GM12878 (cell line): ENCODE results near the gene IQGAP3. TPM values are rescaled to one million over a fixed set of nuclear protein-coding genes. Genes with fewer than 3 reads are reported as not detected.
A peak's percentile ranks its signal among the peaks of the same experiment; 100 is the strongest.

Source experiments
- CHD2 ChIP-seq: IDR thresholded peaks from 2 replicates; pipeline ENCODE4 v1.6.1; 2011; ENCODE audit warnings: low read depth, low read length, improper control_type of control experiment, borderline replicate concordance
- EED ChIP-seq: sonication (generic); IDR thresholded peaks from 2 replicates; pipeline ENCODE4 v1.6.1; 2016; ENCODE audit warnings: antibody characterized with exemption, low read depth
- IKZF1 ChIP-seq: fragments of 450-650 bp; conservative IDR thresholded peaks from 2 replicates; pipeline ENCODE4 v1.6.1; 2017; ENCODE audit warnings: antibody characterized with exemption, mild to moderate bottlenecking
- IKZF2 ChIP-seq, 2 experiments: fragments of 450-650 bp; IDR thresholded peaks; 2 replicates each; pipeline ENCODE4 v1.6.1; 2017; ENCODE audit warnings: mild to moderate bottlenecking in 2 of 2, moderate library complexity in 2 of 2
- RCOR1 ChIP-seq: conservative IDR thresholded peaks from 2 replicates; pipeline ENCODE4 v1.6.1; 2012; ENCODE audit warnings: low read depth, low read length, improper control_type of control experiment
- RFX5 ChIP-seq: IDR thresholded peaks from 2 replicates; pipeline ENCODE4 v1.6.1; 2011; ENCODE audit warnings: low read depth, low read length, improper control_type of control experiment
- SMAD5 ChIP-seq: IDR thresholded peaks from 2 replicates; pipeline ENCODE4 v1.6.1; 2016; ENCODE audit warnings: antibody characterized with exemption, low read depth
- SPI1 ChIP-seq: IDR thresholded peaks from 2 replicates; pipeline ENCODE4 v1.6.1; 2011; ENCODE audit warnings: low read depth, mild to moderate bottlenecking, low read length, moderate library complexity, borderline replicate concordance; ENCODE audit not compliant: insufficient read depth
- SRF ChIP-seq, 2 experiments: IDR thresholded peaks; 2 replicates each; pipeline ENCODE4 v1.6.1; 2011; ENCODE audit warnings: low read depth in 2 of 2, low read length in 2 of 2, mild to moderate bottlenecking in 1 of 2, moderate library complexity in 1 of 2
- polyA plus RNA-seq, 11 experiments: library from polyadenylated mRNA; depleted of rRNA in 4 of 11; unstranded in 6 of 11; stranded (reverse) in 5 of 11; fragments of >200 nt; fragmentation: Nextera tagmentation in 4 of 11; fragmentation: Illumina TruSeq in 1 of 11; extraction: Ambion mirVana in 4 of 11; extraction: Trizol in 1 of 11; gene quantifications; 1 replicate in 1 of 11; 2 replicates in 10 of 11; pipeline versions ENCODE4 v1.2.1 to v1.2.3, GENCODE V29; 2011 to 2016; ENCODE audit warnings: inconsistent platforms in 2 of 11, missing spikeins in 2 of 11, low read depth in 1 of 11
- total RNA-seq, 4 experiments: library from RNA; depleted of rRNA in 3 of 4; stranded (reverse); fragments of >200 nt in 3 of 4; fragmentation: Illumina TruSeq in 1 of 4; extraction: Trizol in 1 of 4; gene quantifications; 2 replicates each; pipeline versions ENCODE4 v1.2.1 to v1.2.3, GENCODE V29; 2013 to 2021
- TF ChIP-seq, protein P1 (sequence below), 3 experiments: IDR thresholded peaks in 2 of 3; conservative IDR thresholded peaks in 1 of 3; 2 replicates each; pipeline ENCODE4 v1.5.1; 2011; ENCODE audit warnings: low read depth in 3 of 3, low read length in 3 of 3, mild to moderate bottlenecking in 3 of 3, control low read depth in 2 of 3, moderate library complexity in 2 of 3, inconsistent platforms in 1 of 3, mixed read lengths in 1 of 3; ENCODE audit not compliant: control insufficient read depth in 2 of 3, insufficient read depth in 1 of 3; ENCODE audit errors: extremely low read depth in 1 of 3
- TF ChIP-seq, protein P2 (sequence below): fragments of 450-650 bp; IDR thresholded peaks from 2 replicates; pipeline ENCODE4 v1.6.1; 2017; ENCODE audit warnings: borderline replicate concordance
- TF ChIP-seq, protein P3 (sequence below): fragments of 450-650 bp; IDR thresholded peaks from 2 replicates; pipeline ENCODE4 v1.6.1; 2018; ENCODE audit warnings: borderline replicate concordance, mild to moderate bottlenecking; ENCODE audit not compliant: partially characterized antibody
- TF ChIP-seq, protein P4 (sequence below): IDR thresholded peaks from 2 replicates; pipeline ENCODE4 v1.6.1; 2012; ENCODE audit warnings: low read depth, low read length, improper control_type of control experiment
- TF ChIP-seq, protein P5 (sequence below): fragments of 450-650 bp; IDR thresholded peaks from 2 replicates; pipeline ENCODE4 v1.6.1; 2017; ENCODE audit warnings: mild to moderate bottlenecking
- TF ChIP-seq, protein P6 (sequence below): IDR thresholded peaks from 2 replicates; pipeline ENCODE4 v1.6.1; 2011; ENCODE audit warnings: low read depth, mild to moderate bottlenecking, low read length, moderate library complexity, borderline replicate concordance; ENCODE audit errors: extremely low read depth
- TF ChIP-seq, protein P7 (sequence below): fragments of 150-350 bp; IDR thresholded peaks from 2 replicates; pipeline ENCODE4 v1.6.1; 2016; ENCODE audit warnings: low read depth, low read length

Gene IQGAP3
- total and polyA plus RNA-seq, 10 of the 15 experiments (the other 5 are each of a cell fraction or from before 2014, with no cell fraction given) = 1.1 to 10.7 (median 7.9) TPM

DNA sequence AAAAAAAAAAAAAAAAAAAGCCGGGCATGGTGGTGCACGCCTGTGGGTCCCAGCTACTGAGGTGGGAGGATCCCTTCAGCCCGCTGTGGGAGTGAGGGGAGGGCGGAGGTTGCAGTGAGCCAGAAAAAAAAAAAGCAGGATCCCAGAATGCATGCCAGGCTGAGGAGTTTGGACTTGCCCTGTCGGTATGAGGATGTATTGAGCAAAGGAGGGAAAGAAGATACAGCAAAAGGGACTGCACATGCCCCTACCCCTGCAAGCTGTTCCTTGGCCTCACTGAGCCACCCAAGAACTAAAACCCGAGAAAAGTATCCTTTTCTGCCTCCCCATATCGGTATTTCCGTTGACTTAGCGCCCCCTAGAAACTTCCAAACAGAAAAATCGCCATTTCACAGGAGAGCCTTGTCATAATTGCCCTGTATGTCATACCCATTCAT is 30.2 kb upstream of the IQGAP3 start (continued):
- TF ChIP-seq RCOR1 = no peak
- TF ChIP-seq, protein P1, sequence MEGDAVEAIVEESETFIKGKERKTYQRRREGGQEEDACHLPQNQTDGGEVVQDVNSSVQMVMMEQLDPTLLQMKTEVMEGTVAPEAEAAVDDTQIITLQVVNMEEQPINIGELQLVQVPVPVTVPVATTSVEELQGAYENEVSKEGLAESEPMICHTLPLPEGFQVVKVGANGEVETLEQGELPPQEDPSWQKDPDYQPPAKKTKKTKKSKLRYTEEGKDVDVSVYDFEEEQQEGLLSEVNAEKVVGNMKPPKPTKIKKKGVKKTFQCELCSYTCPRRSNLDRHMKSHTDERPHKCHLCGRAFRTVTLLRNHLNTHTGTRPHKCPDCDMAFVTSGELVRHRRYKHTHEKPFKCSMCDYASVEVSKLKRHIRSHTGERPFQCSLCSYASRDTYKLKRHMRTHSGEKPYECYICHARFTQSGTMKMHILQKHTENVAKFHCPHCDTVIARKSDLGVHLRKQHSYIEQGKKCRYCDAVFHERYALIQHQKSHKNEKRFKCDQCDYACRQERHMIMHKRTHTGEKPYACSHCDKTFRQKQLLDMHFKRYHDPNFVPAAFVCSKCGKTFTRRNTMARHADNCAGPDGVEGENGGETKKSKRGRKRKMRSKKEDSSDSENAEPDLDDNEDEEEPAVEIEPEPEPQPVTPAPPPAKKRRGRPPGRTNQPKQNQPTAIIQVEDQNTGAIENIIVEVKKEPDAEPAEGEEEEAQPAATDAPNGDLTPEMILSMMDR (IDR thresholded peaks at IDR 0.05 in 2 of 3, conservative IDR thresholded peaks at IDR 0.05 in 1 of 3; ENCODE audit: control insufficient read depth in 2 of 3, extremely low read depth in 1 of 3, insufficient read depth in 1 of 3, low read depth in 3 of 3, low read length in 3 of 3) = peak; percentile 46 to 53 (median 48); a peak in 5 of 6 replicates
- TF ChIP-seq, protein P2, sequence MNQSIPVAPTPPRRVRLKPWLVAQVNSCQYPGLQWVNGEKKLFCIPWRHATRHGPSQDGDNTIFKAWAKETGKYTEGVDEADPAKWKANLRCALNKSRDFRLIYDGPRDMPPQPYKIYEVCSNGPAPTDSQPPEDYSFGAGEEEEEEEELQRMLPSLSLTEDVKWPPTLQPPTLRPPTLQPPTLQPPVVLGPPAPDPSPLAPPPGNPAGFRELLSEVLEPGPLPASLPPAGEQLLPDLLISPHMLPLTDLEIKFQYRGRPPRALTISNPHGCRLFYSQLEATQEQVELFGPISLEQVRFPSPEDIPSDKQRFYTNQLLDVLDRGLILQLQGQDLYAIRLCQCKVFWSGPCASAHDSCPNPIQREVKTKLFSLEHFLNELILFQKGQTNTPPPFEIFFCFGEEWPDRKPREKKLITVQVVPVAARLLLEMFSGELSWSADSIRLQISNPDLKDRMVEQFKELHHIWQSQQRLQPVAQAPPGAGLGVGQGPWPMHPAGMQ = no peak
- TF ChIP-seq CHD2 = no peak
- TF ChIP-seq, protein P3, sequence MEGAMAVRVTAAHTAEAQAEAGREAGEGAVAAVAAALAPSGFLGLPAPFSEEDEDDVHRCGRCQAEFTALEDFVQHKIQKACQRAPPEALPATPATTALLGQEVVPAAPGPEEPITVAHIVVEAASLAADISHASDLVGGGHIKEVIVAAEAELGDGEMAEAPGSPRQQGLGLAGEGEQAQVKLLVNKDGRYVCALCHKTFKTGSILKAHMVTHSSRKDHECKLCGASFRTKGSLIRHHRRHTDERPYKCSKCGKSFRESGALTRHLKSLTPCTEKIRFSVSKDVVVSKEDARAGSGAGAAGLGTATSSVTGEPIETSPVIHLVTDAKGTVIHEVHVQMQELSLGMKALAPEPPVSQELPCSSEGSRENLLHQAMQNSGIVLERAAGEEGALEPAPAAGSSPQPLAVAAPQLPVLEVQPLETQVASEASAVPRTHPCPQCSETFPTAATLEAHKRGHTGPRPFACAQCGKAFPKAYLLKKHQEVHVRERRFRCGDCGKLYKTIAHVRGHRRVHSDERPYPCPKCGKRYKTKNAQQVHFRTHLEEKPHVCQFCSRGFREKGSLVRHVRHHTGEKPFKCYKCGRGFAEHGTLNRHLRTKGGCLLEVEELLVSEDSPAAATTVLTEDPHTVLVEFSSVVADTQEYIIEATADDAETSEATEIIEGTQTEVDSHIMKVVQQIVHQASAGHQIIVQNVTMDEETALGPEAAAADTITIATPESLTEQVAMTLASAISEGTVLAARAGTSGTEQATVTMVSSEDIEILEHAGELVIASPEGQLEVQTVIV = no peak
- 0 out of 2 replicates have a peak, but pooled peaks have one; percentile 21 for TF ChIP-seq EED
- TF ChIP-seq SPI1 = no peak
- TF ChIP-seq, protein P4, sequence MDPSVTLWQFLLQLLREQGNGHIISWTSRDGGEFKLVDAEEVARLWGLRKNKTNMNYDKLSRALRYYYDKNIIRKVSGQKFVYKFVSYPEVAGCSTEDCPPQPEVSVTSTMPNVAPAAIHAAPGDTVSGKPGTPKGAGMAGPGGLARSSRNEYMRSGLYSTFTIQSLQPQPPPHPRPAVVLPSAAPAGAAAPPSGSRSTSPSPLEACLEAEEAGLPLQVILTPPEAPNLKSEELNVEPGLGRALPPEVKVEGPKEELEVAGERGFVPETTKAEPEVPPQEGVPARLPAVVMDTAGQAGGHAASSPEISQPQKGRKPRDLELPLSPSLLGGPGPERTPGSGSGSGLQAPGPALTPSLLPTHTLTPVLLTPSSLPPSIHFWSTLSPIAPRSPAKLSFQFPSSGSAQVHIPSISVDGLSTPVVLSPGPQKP = peak; percentile 71; the same call in 1 of the 2 replicates
- TF ChIP-seq RFX5 = no peak
- TF ChIP-seq, protein P5, sequence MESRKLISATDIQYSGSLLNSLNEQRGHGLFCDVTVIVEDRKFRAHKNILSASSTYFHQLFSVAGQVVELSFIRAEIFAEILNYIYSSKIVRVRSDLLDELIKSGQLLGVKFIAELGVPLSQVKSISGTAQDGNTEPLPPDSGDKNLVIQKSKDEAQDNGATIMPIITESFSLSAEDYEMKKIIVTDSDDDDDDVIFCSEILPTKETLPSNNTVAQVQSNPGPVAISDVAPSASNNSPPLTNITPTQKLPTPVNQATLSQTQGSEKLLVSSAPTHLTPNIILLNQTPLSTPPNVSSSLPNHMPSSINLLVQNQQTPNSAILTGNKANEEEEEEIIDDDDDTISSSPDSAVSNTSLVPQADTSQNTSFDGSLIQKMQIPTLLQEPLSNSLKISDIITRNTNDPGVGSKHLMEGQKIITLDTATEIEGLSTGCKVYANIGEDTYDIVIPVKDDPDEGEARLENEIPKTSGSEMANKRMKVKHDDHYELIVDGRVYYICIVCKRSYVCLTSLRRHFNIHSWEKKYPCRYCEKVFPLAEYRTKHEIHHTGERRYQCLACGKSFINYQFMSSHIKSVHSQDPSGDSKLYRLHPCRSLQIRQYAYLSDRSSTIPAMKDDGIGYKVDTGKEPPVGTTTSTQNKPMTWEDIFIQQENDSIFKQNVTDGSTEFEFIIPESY = no peak
- TF ChIP-seq SRF (IDR thresholded peaks at IDR 0.05; ENCODE audit: low read depth in 2 of 2, low read length in 2 of 2) = peak; percentile 64 to 95; a peak in 3 of 4 replicates
- TF ChIP-seq, protein P6, sequence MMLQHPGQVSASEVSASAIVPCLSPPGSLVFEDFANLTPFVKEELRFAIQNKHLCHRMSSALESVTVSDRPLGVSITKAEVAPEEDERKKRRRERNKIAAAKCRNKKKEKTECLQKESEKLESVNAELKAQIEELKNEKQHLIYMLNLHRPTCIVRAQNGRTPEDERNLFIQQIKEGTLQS = no peak
- 0 out of 4 replicates have a peak, but pooled peaks of 1 of the 2 experiments have one; percentile 17 for TF ChIP-seq IKZF2 (IDR thresholded peaks at IDR 0.05)
- TF ChIP-seq SMAD5 = no peak
- TF ChIP-seq IKZF1 = no peak
- TF ChIP-seq, protein P7, sequence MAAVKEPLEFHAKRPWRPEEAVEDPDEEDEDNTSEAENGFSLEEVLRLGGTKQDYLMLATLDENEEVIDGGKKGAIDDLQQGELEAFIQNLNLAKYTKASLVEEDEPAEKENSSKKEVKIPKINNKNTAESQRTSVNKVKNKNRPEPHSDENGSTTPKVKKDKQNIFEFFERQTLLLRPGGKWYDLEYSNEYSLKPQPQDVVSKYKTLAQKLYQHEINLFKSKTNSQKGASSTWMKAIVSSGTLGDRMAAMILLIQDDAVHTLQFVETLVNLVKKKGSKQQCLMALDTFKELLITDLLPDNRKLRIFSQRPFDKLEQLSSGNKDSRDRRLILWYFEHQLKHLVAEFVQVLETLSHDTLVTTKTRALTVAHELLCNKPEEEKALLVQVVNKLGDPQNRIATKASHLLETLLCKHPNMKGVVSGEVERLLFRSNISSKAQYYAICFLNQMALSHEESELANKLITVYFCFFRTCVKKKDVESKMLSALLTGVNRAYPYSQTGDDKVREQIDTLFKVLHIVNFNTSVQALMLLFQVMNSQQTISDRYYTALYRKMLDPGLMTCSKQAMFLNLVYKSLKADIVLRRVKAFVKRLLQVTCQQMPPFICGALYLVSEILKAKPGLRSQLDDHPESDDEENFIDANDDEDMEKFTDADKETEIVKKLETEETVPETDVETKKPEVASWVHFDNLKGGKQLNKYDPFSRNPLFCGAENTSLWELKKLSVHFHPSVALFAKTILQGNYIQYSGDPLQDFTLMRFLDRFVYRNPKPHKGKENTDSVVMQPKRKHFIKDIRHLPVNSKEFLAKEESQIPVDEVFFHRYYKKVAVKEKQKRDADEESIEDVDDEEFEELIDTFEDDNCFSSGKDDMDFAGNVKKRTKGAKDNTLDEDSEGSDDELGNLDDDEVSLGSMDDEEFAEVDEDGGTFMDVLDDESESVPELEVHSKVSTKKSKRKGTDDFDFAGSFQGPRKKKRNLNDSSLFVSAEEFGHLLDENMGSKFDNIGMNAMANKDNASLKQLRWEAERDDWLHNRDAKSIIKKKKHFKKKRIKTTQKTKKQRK = no peak
